Regular cardiac myocyte (primary cell): ENCODE data around the gene EDNRA. TPM values are rescaled to one million over a fixed set of nuclear protein-coding genes. Genes with fewer than 3 reads are reported as not detected.

Experiments
- total RNA-seq: library from RNA; depleted of rRNA; stranded (reverse); fragments of >200 nt; gene quantifications from 2 replicates; pipeline ENCODE4 v1.2.3, GENCODE V29; 2014

Gene EDNRA
- 8.4 and 10.1 TPM in 2 replicates for total RNA-seq

DNA sequence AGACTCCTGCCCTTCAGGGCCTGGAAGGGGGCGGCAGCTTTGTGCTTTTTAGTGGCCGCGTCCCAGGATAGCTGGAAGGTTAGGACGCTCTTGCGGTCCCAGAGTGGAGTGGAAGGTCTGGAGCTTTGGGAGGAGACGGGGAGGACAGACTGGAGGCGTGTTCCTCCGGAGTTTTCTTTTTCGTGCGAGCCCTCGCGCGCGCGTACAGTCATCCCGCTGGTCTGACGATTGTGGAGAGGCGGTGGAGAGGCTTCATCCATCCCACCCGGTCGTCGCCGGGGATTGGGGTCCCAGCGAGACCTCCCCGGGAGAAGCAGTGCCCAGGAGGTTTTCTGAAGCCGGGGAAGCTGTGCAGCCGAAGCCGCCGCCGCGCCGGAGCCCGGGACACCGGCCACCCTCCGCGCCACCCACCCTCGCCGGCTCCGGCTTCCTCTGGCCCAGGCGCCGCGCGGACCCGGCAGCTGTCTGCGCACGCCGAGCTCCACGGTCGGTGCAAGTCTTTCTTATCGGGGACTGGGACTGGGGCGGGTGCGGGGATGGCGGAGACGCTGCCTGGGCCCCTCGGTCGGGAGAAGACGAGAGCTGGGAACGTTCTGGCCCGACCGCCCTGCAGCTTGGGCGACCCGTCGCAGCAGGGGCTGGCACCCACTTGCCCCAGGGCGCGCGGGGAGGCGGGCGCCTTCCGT is at the start of gene EDNRA:
TSS of gene EDNRA (plus strand) at position 207 of the 686 bp plus-strand sequence. CDS start 4,585 bp downstream, outside the sequence.

Other genes starting within 250 kb of the EDNRA start
- 42.0 and 62.0 TPM in 2 replicates for gene TMEM184C, start 136.3 kb downstream of the EDNRA start, total RNA-seq
- 10.5 and 13.0 TPM in 2 replicates for gene PRMT9, start 203.1 kb downstream of the EDNRA start, total RNA-seq